ENCODE results near the gene TEAD4.

GRCh38 chr12:3071107-3071506 is 111.9 kb downstream of the TEAD4 start:
- TF ChIP-seq POLR2A (IDR thresholded peaks at IDR 0.05) (no peak), CTCF (IDR thresholded peaks at IDR 0.05) (no peak)
